Stimulated activated naive CD8-positive, alpha-beta T cell treated with anti-CD3 and anti-CD28 coated beads, Interleukin-15, Interleukin-2, amounts not matched to agents 100 ng/mL and 50 ng/mL, for 24 hours (primary cell): ENCODE results near the gene PDZD2.
"Not testable (repeated sequence)": the region's sequence is repeated elsewhere in the genome, so short reads cannot be mapped to it uniquely, and the experiment has no call there.

Experiments
- H3K27ac Mint-ChIP-seq: one replicate; pipeline ENCODE4 v1.8.0; 2021; ENCODE audit warnings: mild to moderate bottlenecking, mixed read lengths
- H3K27me3 Mint-ChIP-seq: one replicate; pipeline ENCODE4 v1.8.0; 2021; ENCODE audit warnings: mixed read lengths
- H3K36me3 Mint-ChIP-seq: one replicate; pipeline ENCODE4 v1.8.0; 2021; ENCODE audit warnings: low read depth, mixed read lengths
- H3K4me1 Mint-ChIP-seq: one replicate; pipeline ENCODE4 v1.8.0; 2021; ENCODE audit warnings: low read depth, mixed read lengths
- H3K4me3 Mint-ChIP-seq: one replicate; pipeline ENCODE4 v1.8.0; 2021; ENCODE audit warnings: mild to moderate bottlenecking, mixed read lengths
- H3K9me3 Mint-ChIP-seq: one replicate; pipeline ENCODE4 v1.8.0; 2021; ENCODE audit warnings: mixed read lengths

The PDZD2 gene

DNA sequence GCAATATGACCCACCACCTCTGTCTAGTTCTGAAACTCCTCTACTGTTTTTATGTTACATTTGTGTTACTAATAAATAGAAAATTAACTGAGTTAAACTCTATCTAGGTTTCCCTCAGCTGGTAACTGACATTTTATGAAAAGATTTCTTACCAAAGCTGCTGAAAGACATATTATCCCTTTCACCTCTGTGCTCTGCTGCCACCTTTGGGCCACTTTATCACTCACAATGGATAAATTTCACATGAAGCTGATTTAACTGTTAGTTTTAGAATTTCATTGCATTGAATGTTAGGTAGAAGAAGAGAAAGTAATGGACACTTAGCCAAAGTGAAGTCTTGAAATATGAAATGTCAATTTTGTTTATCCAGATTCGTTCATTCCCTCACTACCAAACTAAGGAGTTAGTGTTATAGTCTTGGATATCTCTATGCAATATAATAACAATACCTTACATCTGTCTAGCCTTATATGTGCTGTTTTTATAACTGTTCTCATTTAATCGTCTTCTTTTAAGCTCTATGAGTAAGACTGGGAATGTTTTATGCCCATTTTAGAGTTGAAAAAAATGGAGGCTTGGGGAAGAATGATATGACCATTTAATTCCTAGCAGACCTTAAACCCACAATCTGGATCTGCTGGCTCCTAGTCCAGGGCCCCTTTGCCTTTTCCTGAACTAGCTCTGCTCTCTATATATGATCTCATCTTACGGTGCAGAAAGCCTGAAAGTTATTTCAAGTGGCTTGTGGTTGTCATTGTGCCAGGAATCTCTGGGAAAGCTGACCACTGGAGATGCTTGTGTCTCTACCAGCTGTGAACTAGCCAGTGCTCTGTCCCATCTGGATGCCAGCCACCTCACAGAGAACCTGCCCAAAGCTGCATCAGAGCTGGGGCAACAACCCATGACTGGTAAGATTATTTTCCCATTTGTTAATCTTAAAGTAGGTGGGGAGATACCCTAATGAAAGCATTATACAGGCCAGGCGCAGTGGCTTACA lies 438.1 kb downstream of the PDZD2 start:
- Mint-ChIP-seq H3K9me3 (no peaks in the 10 kb centered on the region), H3K36me3 (no peaks in the 10 kb centered on the region), H3K4me3 (no peak overlapping the region), H3K4me1 (no peaks in the 10 kb centered on the region), H3K27ac (no peak overlapping the region), H3K27me3 (no peaks in the 10 kb centered on the region)

GRCh38 chr5:32078855-32079254 lies 439.9 kb downstream of the PDZD2 start:
- H3K27ac Mint-ChIP-seq, H3K4me1 Mint-ChIP-seq, H3K4me3 Mint-ChIP-seq, H3K27me3 Mint-ChIP-seq, H3K36me3 Mint-ChIP-seq, H3K9me3 Mint-ChIP-seq: not testable (repeated sequence)

GRCh38 chr5:32080565-32080964 lies 441.6 kb downstream of the PDZD2 start:
- H3K27ac Mint-ChIP-seq, H3K36me3 Mint-ChIP-seq, H3K4me1 Mint-ChIP-seq, H3K9me3 Mint-ChIP-seq, H3K4me3 Mint-ChIP-seq, H3K27me3 Mint-ChIP-seq: not testable (repeated sequence)

GRCh38 chr5:32082701-32083100 lies 443.8 kb downstream of the PDZD2 start:
- Mint-ChIP-seq H3K9me3 (no peaks in the 10 kb centered on the region), H3K36me3 (no peaks in the 10 kb centered on the region), H3K4me3 (no peak overlapping the region), H3K27ac (no peak overlapping the region), H3K4me1 (no peaks in the 10 kb centered on the region), H3K27me3 (no peaks in the 10 kb centered on the region)

GRCh38 chr5:32083981-32084430 lies 445.1 kb downstream of the PDZD2 start:
- Mint-ChIP-seq H3K9me3 (no peaks in the 10 kb centered on the region), H3K4me3 (no peak overlapping the region), H3K27me3 (no peaks in the 10 kb centered on the region), H3K27ac (no peak overlapping the region), H3K4me1 (no peaks in the 10 kb centered on the region), H3K36me3 (no peaks in the 10 kb centered on the region)

GRCh38 chr5:32087086-32088082 lies 448.5 kb downstream of the PDZD2 start:
- Mint-ChIP-seq H3K27ac (no peak overlapping the region), H3K36me3 (no peaks in the 10 kb centered on the region), H3K9me3 (no peaks in the 10 kb centered on the region), H3K4me3 (no peak overlapping the region), H3K4me1 (no peaks in the 10 kb centered on the region), H3K27me3 (no peaks in the 10 kb centered on the region)

DNA sequence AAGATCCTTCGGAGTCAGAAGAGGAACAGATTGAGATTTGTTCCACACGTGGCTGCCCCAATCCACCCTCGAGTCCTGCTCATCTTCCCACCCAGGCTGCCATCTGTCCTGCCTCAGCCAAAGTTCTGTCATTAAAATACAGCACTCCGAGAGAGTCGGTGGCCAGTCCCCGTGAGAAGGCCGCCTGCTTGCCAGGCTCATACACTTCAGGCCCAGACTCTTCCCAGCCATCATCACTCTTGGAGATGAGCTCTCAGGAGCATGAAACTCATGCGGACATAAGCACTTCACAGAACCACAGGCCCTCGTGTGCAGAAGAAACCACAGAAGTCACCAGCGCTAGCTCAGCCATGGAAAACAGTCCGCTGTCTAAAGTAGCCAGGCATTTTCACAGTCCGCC lies 449.3 kb downstream of the PDZD2 start:
- H3K4me3 Mint-ChIP-seq, result no peak overlapping the region
- no peaks in the 10 kb centered on the region for H3K9me3 Mint-ChIP-seq
- H3K36me3 Mint-ChIP-seq, result no peaks in the 10 kb centered on the region
- no peaks in the 10 kb centered on the region for H3K27me3 Mint-ChIP-seq
- H3K4me1 Mint-ChIP-seq, result no peaks in the 10 kb centered on the region
- no peak overlapping the region for H3K27ac Mint-ChIP-seq

DNA sequence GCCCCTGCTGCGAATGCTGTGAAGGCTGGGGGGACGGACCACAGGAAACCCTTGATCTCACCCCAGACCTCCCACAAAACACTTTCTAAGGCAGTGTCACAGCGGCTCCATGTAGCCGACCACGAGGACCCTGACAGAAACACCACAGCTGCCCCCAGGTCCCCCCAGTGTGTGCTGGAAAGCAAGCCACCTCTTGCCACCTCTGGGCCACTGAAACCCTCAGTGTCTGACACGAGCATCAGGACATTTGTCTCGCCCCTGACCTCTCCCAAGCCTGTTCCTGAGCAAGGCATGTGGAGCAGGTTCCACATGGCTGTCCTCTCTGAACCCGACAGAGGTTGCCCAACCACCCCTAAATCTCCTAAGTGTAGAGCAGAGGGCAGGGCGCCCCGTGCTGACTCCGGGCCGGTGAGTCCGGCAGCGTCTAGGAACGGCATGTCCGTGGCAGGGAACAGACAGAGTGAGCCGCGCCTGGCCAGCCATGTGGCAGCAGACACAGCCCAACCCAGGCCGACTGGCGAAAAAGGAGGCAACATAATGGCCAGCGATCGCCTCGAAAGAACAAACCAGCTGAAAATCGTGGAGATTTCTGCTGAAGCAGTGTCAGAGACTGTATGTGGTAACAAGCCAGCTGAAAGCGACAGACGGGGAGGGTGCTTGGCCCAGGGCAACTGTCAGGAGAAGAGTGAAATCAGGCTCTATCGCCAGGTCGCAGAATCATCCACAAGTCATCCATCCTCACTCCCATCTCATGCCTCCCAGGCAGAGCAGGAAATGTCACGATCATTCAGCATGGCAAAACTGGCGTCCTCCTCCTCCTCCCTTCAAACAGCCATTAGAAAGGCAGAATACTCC lies 450.4 kb downstream of the PDZD2 start:
- H3K4me3 Mint-ChIP-seq, result no peak overlapping the region
- H3K27me3 Mint-ChIP-seq, result no peaks in the 10 kb centered on the region
- no peaks in the 10 kb centered on the region for H3K4me1 Mint-ChIP-seq
- H3K27ac Mint-ChIP-seq, result no peak overlapping the region
- no peaks in the 10 kb centered on the region for H3K9me3 Mint-ChIP-seq
- H3K36me3 Mint-ChIP-seq, result no peaks in the 10 kb centered on the region

- Mint-ChIP-seq H3K4me1 (no peaks in the 10 kb centered on the region), H3K36me3 (no peaks in the 10 kb centered on the region), H3K9me3 (no peaks in the 10 kb centered on the region), H3K27me3 (no peaks in the 10 kb centered on the region), H3K27ac (no peak overlapping the region), H3K4me3 (no peak overlapping the region)
Measured at GRCh38 chr5:32090026-32090754, 451.3 kb downstream of the PDZD2 start.

DNA sequence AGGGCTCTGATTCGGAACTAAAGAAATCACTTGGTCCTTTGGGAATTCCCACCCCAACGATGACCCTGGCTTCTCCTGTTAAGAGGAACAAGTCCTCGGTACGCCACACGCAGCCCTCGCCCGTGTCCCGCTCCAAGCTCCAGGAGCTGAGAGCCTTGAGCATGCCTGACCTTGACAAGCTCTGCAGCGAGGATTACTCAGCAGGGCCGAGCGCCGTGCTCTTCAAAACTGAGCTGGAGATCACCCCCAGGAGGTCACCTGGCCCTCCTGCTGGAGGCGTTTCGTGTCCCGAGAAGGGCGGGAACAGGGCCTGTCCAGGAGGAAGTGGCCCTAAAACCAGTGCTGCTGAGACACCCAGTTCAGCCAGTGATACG lies 451.8 kb downstream of the PDZD2 start:
- Mint-ChIP-seq H3K36me3 (no peaks in the 10 kb centered on the region), H3K27ac (no peak overlapping the region), H3K4me3 (no peak overlapping the region), H3K9me3 (no peaks in the 10 kb centered on the region), H3K27me3 (no peaks in the 10 kb centered on the region), H3K4me1 (no peaks in the 10 kb centered on the region)

DNA sequence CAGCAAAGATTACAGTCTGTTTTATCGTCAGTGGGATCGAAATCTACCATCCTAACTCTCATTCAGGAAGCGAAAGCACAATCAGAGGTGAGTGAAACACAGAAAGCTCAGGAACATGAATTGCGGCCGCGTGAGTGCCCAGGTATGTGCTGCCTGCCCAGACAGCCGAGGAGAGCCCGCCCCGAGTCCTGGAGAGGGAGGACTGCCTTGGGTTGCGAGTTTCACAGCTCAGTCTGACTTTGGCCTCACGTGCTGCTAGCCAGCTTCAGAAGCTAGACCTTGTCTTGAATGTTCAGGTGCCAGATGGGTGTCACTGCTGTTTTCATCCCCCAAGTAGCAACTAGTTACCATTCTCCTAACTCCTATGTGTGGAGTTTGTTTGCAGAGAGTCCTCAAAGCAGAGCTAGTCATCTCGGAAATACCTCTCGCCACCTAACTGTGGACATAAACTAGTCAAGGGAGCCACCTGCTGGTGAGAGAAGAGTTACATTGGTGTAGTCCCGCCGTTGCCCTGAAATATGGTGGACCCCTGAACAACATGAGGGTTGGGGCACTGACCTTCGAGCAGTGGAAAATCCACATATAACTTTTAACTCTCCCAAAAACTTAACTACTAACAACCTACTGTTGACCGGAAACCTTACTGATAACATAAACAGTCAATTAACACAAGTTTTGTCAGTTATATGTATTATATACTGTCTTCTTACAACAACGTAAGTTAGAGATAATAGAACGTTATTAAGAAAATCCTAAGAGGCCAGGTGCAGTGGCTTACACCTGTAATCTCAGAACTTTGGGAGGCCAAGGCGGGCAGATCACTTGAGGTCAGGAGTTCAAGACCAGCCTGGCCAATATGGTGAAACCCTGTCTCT lies 454.2 kb downstream of the PDZD2 start:
- Mint-ChIP-seq H3K4me3 (no peak overlapping the region), H3K36me3 (no peaks in the 10 kb centered on the region), H3K27me3 (no peaks in the 10 kb centered on the region), H3K27ac (no peak overlapping the region), H3K4me1 (no peaks in the 10 kb centered on the region), H3K9me3 (no peaks in the 10 kb centered on the region)

GRCh38 chr5:32094691-32095090 lies 455.8 kb downstream of the PDZD2 start:
- H3K9me3 Mint-ChIP-seq, result no peaks in the 10 kb centered on the region
- H3K27ac Mint-ChIP-seq, result no peak overlapping the region
- no peak overlapping the region for H3K4me3 Mint-ChIP-seq
- H3K4me1 Mint-ChIP-seq, result no peaks in the 10 kb centered on the region
- no peaks in the 10 kb centered on the region for H3K27me3 Mint-ChIP-seq
- H3K36me3 Mint-ChIP-seq, result peaks cover 7% of the 10 kb centered on the region

DNA sequence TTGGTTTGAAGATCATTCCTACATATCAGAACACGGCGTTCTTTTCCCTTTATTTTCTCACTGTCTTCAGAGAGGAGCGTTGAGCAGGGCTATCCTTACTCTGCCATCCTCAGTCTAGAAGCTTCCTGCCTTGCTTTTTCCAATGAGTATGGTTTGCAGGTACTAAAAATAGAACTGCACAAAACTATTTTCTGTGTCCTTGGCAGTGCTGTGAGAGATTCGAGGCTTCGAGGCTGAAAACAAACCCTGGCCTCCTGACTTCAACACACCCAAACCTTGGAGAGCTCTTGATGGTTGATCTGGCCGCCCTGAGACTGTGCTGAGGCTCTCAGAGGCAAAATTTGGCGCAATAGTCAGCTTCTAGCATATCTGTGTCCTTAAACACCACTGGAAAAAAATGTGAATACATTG lies 456.3 kb downstream of the PDZD2 start:
- Mint-ChIP-seq H3K27ac (no peak overlapping the region), H3K4me3 (no peak overlapping the region), H3K9me3 (no peaks in the 10 kb centered on the region), H3K27me3 (no peaks in the 10 kb centered on the region), H3K36me3 (peaks cover 7% of the 10 kb centered on the region), H3K4me1 (no peaks in the 10 kb centered on the region)
